Activated naive CD8-positive, alpha-beta T cell treated with anti-CD3 and anti-CD28 coated beads for 36 hours (primary cell): ENCODE data around the gene TNFSF15. TPM values are rescaled to one million over a fixed set of nuclear protein-coding genes. Genes with fewer than 3 reads are reported as not detected.
"Not testable (repeated sequence)": the region's sequence is repeated elsewhere in the genome, so short reads cannot be mapped to it uniquely, and the experiment has no call there.

Source experiments
- DNase-seq: peaks from one replicate; pipeline ENCODE4 v3.0.0; 2021
- H3K27ac Mint-ChIP-seq: one replicate; pipeline ENCODE4 v1.8.0; 2022; ENCODE audit warnings: mild to moderate bottlenecking, moderate library complexity, mixed read lengths
- H3K27me3 Mint-ChIP-seq: one replicate; pipeline ENCODE4 v1.8.0; 2022; ENCODE audit warnings: mild to moderate bottlenecking, mixed read lengths
- H3K36me3 Mint-ChIP-seq: one replicate; pipeline ENCODE4 v1.8.0; 2021; ENCODE audit warnings: mild to moderate bottlenecking, mixed read lengths
- H3K4me1 Mint-ChIP-seq: one replicate; pipeline ENCODE4 v1.8.0; 2021; ENCODE audit warnings: mixed read lengths
- H3K4me3 Mint-ChIP-seq: one replicate; pipeline ENCODE4 v1.8.0; 2022; ENCODE audit warnings: mild to moderate bottlenecking, moderate library complexity, mixed read lengths
- H3K9me3 Mint-ChIP-seq: one replicate; pipeline ENCODE4 v1.8.0; 2022; ENCODE audit warnings: mixed read lengths
- total RNA-seq, 2 experiments: library from RNA; stranded (reverse); gene quantifications; one replicate each; pipeline ENCODE4 v1.2.3, GENCODE V29; 2021

Gene TNFSF15
- total RNA-seq, 2 experiments from 2014 or later, result 2.3 to 2.4 TPM

DNA sequence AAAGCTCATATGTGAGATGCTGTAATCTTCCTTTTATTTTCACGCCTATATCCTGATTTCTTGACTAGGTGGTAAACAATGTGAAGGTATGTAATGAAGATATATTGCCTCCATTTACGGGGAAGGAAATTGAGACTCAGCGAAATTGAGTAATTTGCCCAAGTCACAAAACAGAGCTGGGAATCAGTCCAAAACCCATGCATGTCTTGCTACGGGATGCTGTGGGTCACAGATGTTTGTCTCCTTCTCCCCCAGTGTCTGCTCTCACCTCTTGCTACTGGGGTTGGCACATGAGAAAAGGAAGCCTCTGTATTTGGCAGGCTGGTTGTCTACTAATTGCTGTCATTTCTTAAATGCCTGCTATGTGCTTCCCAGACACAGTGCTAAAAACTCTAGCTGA lies 70.1 kb downstream of the TNFSF15 start:
- H3K27me3 Mint-ChIP-seq, result no peaks in the 10 kb centered on the region
- peaks cover 65% of the 10 kb centered on the region for H3K4me1 Mint-ChIP-seq
- peaks cover 5% of the 10 kb centered on the region for H3K9me3 Mint-ChIP-seq
- DNase-seq, result no peak
- H3K36me3 Mint-ChIP-seq, result peaks cover 30% of the 10 kb centered on the region
- peak overlapping the region; percentile 95 for H3K27ac Mint-ChIP-seq
- H3K4me3 Mint-ChIP-seq, result no peak overlapping the region

DNA sequence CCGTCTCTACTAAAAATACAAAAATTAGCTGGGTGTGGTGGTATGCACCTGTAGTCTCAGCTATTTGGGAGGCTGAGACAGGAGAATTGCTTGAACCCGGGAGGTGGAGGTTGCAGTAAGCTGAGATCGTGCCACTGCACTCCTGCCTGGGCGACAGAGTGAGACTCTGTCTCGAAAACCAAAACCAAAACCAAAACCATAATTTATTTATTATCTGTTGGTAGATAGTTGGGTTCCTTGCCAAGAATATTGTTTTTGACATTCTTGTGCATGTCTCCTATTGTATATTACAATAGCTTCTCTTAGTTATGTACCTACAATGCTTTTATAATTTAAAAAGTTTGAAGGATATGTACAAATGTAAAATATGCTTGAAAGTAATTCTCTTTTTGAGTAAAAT lies 70.7 kb downstream of the TNFSF15 start:
- H3K4me1 Mint-ChIP-seq, result peaks cover 61% of the 10 kb centered on the region
- not testable (repeated sequence) for DNase-seq, H3K9me3 Mint-ChIP-seq, H3K4me3 Mint-ChIP-seq, H3K27me3 Mint-ChIP-seq
- H3K27ac Mint-ChIP-seq, result peak overlapping the region; percentile 38
- peaks cover 28% of the 10 kb centered on the region for H3K36me3 Mint-ChIP-seq

Other genes with a start within 250 kb of the TNFSF15 start
- gene ATP6V1G1, start 218.3 kb downstream of the TNFSF15 start, total RNA-seq, result 10 to 100 TPM; 41.7 to 41.9 TPM
- gene TMEM268, start 194.7 kb downstream of the TNFSF15 start, total RNA-seq, result 10 to 100 TPM; 28.8 to 29.8 TPM
- gene TEX53, start 148.2 kb downstream of the TNFSF15 start, total RNA-seq, result not detected
- under 1 TPM; 0.70 to 0.80 TPM for gene TEX48, start 123.8 kb downstream of the TNFSF15 start, total RNA-seq
- gene TNFSF8, start 124.6 kb upstream of the TNFSF15 start, total RNA-seq, result 10 to 100 TPM; 57.3 to 59.9 TPM